Measurements from ENCODE around the gene SIRT5.

Gene SIRT5

GRCh38 chr6:13614926-13615791 is 40.8 kb downstream of the SIRT5 start, which contains the start of gene NOL7:
Gene NOL7 (plus strand): TSS chr6:13615335. CDS start chr6:13615359, 24 bp downstream.
- TF ChIP-seq CTCF (IDR thresholded peaks at IDR 0.05; ENCODE audit: low read depth, low read length, missing control alignments) = peak; percentile 94
- peak; percentile 96 for DNase-seq
- peak within 1 kb of the TSS; percentile 76 for H3K27ac ChIP-seq
- H3K36me3 ChIP-seq (replicated peaks) = peaks cover 28% of the 10 kb centered on the region
- in situ Hi-C loops (cut with HindIII; ENCODE audit: low pct_ligation_motif_present, low sequenced_read_pairs) = no loop called here
- H3K4me3 ChIP-seq (ENCODE audit: low read depth, low read length) = peak within 1 kb of the TSS; percentile 96
- H3K27me3 ChIP-seq (replicated peaks) = no peaks in the 10 kb centered on the region

- Histone ChIP-seq H3K27ac (peak overlapping the region; percentile 76), H3K27me3 (replicated peaks) (no peaks in the 10 kb centered on the region), H3K4me3 (ENCODE audit: low read depth, low read length) (peak overlapping the region; percentile 96), H3K36me3 (replicated peaks) (peaks cover 31% of the 10 kb centered on the region)
- no peak for TF ChIP-seq CTCF (IDR thresholded peaks at IDR 0.05; ENCODE audit: low read depth, low read length, missing control alignments)
- DNase-seq = peak; percentile 38
- in situ Hi-C loops (cut with HindIII; ENCODE audit: low pct_ligation_motif_present, low sequenced_read_pairs) = no loop called here
These were observed 41.4 kb downstream of the SIRT5 start for GRCh38 chr6:13615792-13616120.

- Histone ChIP-seq H3K4me3 (ENCODE audit: low read depth, low read length) (no peak overlapping the region), H3K27ac (no peak overlapping the region), H3K36me3 (replicated peaks) (peaks cover 44% of the 10 kb centered on the region), H3K27me3 (replicated peaks) (no peaks in the 10 kb centered on the region)
- in situ Hi-C loops (cut with HindIII; ENCODE audit: low pct_ligation_motif_present, low sequenced_read_pairs) = no loop called here
- DNase-seq = no peak
- peak; percentile 6 for TF ChIP-seq CTCF (IDR thresholded peaks at IDR 0.05; ENCODE audit: low read depth, low read length, missing control alignments)
These were observed 42.7 kb downstream of the SIRT5 start for GRCh38 chr6:13617066-13617465.

GRCh38 chr6:13624871-13625288 is 50.5 kb downstream of the SIRT5 start:
- peak; percentile 70 for TF ChIP-seq CTCF (IDR thresholded peaks at IDR 0.05; ENCODE audit: low read depth, low read length, missing control alignments)
- in situ Hi-C loops (cut with HindIII; ENCODE audit: low pct_ligation_motif_present, low sequenced_read_pairs) = no loop called here
- DNase-seq = peak; percentile 27
- H3K27ac ChIP-seq = no peak overlapping the region
- H3K36me3 ChIP-seq (replicated peaks) = peaks cover 31% of the 10 kb centered on the region
- H3K4me3 ChIP-seq (ENCODE audit: low read depth, low read length) = no peak overlapping the region
- H3K27me3 ChIP-seq (replicated peaks) = no peaks in the 10 kb centered on the region

GRCh38 chr6:13629459-13630116 is 55.2 kb downstream of the SIRT5 start:
- no peak for TF ChIP-seq CTCF (IDR thresholded peaks at IDR 0.05; ENCODE audit: low read depth, low read length, missing control alignments)
- no peak for DNase-seq
- Histone ChIP-seq H3K27me3 (replicated peaks) (no peaks in the 10 kb centered on the region), H3K36me3 (replicated peaks) (peaks cover 9% of the 10 kb centered on the region), H3K4me3 (ENCODE audit: low read depth, low read length) (no peak overlapping the region), H3K27ac (no peak overlapping the region)
- in situ Hi-C loops (cut with HindIII; ENCODE audit: low pct_ligation_motif_present, low sequenced_read_pairs) = no loop called here

All from brain microvascular endothelial cell (primary cell).